NOMO-1 (cell line): ENCODE data around the gene CRYGN.
A peak's percentile ranks its signal among the peaks of the same experiment; 100 is the strongest.

Experiments used
- DNase-seq, 2 experiments: peaks; one replicate each; lab custom pipeline; 2025; ENCODE audit not compliant: unreplicated experiment in 2 of 2; lab: John Stamatoyannopoulos, UW

CRYGN gene

DNA sequence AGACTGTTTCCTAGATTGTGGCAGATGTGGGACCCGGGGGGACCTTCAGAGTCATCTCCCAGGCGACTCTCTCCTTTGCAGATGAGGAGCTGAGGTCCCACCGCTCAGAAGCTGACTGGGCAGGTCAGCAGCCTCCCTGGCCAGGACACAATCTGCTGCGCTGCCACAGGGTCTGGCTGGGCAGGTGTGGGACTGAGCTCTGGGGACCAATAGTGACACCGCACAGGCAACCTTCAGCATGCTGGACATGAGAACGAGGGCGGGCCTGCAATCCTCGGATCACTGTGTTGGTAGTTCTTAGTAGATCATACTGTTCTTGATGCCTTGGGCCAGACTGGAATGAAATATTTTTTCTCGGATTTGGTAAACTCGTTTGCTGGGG is 20.5 kb upstream of the CRYGN start:
- DNase-seq = no peak

DNA sequence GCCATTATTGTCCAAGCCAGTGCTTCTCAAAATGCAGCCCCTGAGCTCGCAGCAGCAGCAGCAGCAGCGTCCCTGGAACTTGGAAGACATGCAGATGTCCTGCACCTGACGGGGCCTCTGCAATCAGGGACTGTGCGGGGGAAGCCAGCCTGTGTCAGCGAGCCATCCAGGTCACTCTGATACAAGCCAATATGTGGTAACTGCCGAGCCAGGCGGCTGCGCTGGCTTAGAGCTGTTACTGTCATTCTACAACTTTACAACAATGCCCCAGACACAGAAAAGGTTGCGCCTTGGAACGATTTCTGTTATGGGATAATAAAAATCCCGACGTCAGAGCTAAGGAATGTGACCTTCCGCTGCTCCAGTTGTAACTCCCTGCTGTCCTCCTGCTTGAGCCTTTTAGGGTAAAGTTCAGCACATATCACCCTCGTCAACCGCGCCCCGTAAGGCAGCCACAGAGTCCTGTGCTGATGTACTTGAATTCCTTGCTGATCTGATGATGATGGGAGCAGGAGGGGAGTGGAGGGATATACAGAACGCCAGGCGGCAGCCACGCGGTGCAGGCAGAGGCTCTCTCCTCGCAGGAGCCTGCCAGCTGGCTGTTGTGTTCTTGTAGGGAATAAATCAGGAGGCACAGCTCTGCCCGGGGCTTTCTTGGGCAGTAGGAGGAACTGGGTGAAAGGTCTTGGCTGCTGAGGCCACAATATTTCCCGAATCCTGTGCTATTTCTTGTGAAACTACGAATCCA is 20.0 kb upstream of the CRYGN start:
- DNase-seq = no peak

DNA sequence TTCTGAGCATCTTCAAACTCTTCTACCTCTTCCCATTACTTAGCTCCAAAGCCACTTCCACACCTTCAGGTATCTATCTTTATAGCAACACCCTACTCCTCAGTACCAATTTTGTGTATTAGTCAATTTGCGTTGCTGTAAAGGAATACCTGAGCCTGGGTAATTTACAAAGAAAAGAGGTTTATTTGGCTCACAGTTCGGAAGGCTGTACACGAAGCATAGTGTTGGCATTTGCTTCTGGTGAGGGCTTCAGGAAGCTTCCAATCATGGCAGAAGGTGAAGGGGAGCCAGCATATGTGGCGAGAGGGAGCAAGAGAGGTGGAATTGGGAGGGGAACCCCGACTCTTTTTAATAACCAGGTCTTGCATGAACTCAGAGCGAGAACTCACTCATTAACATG is 17.6 kb upstream of the CRYGN start:
- DNase-seq = no peak

DNA sequence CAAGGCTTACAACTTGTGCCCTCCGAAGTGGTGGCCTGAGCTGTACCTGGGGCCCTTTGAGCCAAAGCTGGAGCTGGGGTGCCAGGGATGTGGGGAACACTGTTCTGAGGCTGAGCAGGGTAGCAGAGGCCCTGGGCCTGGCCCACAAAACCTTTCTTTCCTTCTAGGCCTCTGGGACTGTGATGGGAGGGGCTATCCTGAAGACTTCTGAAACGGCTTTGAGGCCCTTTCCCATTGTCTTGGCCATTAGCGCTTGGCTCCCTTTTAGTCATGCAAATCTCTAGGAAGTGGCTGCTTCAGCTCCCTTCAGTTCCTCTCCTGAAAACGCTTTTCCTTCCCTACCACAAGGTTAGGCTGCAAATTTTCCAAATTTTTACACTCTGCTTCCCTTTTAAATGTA is 16.8 kb upstream of the CRYGN start:
- no peak for DNase-seq

DNA sequence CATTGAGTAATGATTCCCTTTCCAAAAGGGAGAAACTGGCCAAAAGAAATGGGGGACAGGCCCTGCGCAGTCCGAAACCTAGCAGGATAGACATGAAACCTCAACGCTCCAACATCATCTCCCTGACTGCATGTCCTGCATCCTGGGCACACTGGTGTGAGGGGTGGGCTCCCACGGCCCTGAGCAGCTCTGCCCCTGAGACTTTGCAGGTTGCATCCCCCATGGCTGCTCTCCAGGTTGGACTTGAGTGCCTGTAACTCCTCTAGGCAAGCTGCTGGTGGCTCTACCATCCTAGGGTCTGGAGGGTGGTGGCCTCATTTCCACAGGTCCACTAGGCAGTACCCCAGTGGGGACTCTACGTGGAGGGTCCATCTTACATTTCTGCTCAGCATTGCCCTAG is 16.3 kb upstream of the CRYGN start:
- no peak for DNase-seq

DNA sequence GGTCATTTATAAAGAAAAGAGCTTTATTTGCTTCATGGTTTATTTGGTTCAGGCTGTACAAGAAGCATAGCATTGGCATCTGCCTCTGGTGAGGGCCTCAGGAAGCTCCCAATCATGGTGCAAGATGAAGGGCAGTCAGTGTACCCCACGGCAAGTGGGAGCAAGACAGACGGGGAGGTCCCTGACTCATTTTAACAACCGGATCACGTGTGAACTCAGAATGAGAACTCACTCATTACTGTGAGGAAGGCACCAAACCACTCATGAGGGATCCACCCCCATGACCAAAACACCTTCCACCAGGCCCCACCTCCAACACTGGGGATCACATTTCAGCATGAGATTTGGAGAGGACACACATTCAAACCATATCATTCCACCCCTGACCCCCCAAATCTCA is 15.7 kb upstream of the CRYGN start:
- no peak for DNase-seq

DNA sequence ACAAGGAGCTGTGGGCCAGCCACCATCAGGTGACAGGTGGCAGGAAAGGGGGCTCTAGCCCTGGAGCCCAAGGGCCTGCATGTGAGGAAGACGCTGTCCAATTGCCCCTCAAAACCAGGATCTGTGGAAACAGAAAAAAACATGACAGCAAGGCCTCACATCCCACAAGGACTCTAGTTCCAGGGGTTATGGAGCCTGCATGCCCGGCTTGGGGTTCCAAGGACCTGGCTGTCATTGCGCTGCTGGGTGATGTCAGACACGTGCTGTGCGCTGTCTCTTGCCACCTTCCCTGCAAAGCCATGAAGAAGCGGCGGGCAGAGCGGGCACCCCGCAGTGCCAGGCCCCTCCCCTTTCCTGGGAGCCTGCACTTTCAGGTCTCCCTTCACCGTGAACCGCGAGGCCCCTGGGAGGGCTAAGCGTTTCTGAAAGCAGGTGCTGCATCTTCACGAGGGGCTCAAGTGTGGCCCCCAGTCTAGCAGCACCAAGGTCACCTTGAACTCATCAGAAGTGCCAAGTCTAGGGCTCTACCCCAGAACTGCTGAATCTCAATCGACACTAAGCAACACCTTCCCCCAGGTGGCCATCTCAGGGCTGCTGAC is 15.1 kb upstream of the CRYGN start:
- DNase-seq = no peak

DNA sequence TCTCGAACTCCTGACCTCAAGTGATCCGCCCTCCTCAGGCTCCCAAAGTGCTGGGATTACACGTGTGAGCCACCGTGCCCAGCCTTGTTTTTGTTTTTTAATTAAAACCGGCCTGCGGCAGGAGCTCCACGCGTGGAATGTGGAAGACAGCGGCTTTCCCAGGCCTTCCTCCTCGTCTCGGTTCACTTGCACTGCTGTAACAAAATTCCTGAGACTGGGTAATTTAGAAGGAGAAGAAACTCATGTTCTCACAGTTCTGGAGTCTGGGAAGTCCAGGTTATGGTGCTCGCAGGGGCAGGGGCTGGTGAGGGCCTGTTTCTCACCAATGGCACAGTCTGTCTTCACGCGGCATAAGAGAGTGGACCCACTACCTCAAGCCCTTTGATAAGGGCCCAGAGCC is 14.4 kb upstream of the CRYGN start:
- no peak for DNase-seq

DNA sequence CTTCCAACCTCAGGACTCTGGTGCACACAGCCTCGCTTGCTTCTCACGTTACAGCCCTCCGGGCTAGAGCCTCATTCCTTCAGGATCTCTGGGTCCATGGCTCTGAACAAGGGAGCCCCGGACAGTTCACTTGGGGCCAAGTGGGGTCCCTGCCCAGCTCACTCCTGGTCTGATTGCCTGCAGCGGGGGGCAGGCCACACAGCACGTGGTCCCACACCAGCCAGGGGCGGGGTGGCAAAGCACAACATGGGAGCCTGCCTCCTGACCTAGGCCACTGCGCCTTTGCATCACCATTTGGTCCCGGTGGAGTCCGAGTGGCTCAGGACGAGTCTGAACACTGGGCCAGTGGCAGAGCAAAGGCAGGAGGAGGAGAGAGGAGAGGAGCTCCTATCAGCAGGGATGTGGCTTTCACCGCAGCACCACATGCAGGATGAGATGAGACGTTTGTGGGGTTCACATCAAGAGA is 13.4 kb upstream of the CRYGN start:
- DNase-seq = no peak

DNA sequence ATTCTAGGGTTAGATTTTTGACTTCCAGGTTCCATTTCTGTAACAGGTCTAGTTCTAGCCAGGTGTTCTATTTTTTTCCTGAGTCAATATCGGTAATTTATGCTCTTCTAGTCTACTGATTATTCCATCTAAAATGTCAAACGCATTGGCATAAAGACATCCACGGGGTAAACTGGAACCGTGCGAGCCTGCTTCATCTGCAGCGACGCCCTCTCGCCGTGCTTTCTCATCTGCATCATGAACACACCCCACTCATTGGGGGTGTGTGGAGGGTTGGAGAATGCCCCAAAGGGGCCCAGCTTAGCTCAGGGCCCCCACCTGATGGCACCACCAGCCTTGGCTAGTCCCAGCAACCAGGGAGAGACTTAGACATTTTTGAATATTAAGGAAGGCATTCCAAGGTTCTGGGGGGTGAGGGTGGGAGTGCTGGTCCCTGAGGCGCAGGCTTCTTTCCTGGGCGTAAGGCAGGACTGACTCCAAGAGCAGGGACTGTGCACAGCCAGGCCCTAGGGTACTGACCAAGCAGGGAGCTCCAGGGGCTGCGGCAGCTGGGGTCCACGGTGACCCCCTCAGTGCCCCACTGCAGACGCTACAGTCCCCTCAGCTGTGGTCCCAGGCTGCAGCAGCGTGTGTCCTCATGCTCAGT is 12.9 kb upstream of the CRYGN start:
- no peak for DNase-seq

DNA sequence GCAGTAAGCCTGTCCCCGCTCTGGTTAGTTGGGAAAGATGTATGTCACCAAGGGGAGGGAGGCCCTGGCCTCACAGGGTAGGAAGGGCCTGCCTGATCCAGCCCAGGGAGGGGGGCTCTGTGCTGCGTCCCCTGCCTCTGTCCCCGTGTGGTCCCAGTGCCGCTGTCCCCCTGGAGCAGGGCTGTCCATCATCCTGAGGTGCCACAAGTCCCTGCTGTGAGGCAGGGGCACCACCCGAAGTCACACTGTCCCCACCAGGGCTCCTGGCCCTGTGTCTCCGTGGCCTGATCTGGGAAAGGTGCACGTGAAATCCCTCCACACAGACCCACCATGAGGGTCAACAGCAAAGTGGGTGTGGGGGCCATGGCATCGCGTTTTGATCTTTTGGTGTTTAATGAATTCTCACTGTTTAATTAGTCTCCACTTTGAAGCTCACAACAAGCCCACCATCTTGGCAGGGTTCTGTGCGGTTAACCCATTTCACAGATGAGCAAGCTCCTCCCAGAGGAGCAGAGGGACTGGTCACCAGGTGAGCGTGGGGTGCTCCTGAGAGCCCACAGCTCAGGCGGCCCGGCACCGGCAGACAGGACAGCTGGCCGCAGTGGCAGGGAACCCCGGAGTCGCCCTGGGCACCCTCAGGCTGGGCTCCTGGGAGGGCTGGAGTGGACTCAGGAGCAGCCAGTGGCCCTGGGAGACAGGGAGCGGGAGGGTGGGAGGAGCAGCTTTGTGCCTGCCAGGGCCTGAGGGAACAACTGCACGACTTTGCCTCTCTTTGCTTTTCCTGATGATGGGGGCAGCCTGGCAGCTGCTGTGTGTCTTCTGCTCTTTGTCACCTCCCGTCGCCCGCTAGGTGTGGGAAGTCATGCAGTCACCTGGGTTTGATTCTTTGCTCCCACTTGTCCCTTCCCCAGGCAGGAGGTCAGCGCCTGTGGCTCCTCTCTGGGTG is 12.0 kb upstream of the CRYGN start:
- DNase-seq = no peak

DNA sequence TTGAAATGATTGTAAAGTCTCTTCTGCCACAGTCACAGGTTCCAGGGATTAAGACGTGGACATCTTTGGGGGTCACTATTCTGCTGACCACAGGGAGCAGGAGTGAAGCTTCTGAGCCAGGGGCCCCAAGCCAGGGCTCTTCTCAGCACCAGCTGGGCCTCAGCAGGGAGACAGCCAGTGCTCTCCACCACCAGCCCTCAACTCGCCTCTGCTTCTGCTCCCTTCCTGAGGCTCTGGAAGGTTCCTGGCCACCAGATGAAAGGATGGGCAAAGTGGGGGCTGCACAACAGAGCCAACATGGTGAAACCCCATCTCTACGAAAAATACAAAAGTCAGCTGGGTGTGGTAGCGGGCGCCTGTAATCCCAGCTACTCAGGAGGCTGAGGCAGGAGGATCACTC is 11.2 kb upstream of the CRYGN start:
- DNase-seq = no peak

DNA sequence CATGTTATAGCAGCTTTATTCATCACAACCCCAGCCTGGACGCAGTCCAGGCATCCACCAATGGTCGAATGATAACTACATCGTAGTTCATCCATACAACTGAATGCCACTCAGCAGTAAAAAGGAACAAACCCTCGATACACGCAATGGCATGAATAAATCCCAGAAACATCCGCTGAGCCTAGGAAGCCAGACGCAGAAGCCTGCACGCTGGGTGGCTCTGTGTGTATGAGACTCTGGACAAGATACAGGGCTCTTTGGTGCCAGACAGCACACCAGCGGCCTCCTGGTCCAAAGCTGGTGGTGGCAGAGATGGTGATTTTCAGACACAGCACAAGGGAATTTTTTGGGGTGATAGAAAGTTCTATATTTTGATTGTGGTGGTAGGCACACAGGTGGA is 10.0 kb upstream of the CRYGN start:
- DNase-seq = no peak

DNA sequence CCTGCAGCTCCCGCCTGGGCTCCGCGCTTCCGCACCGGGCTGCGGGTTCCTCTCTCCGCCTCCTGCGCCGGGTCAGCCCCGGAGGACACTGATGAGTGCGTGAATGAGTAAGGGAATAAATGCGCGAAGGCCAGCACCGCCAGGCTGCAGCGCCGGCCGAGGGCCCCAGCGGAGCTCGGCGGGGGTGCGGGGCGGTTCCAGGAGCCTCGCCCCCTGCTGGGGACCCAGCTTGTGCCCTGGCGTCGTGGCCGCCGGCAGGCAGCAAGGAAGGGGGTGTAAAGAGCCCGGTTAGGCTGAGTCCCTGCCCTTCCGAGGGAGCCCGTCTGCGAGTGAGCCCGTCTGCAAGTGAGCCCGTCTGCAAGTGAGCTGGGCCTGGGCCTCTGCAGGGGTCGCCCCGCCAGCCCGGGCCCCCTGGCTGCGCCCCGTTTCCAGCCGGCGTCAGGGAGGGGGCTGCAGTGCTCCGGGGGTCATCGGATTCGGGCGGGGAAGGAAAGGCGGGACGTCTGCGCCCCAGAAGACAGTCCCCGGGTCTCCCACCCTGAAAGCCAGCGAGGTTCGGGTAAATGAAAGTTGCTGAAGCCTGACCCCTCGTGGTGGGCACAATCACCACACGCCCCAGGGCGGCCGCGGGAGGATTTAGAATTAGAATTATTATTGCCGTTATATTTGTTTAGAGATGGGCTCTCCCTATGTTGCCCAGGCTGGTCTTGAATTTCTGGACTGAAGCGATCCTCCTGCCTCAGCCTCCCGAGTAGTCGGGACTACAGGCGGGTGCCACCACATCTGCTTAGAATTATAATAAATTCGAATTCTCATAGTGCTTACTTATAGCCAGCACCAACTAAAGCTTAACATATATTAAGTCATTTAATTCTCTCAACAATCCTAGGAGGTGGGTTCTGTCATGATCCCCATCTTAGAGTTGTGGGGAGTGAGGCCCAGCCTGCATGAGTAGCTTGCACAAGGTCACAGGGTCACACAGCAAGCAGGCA is 8.6 kb upstream of the CRYGN start:
- DNase-seq = peak; percentile 14 to 32

DNA sequence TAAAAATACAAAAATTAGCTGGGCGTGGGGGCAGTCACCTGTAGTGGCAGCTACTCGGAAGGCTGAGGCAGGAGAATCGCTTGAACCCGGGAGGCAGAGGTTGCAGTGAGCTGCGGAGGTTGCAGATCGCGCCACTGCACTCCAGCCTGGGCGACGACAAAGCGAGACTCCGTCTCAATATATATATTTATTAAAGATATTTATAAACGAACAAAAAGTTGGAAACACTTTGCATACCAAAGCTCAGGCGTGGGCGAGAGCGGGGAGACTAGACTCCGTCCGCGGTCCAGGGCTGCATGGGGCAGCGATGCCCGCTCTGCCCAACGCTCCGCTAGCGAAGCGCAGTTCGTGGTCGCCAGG is 7.9 kb upstream of the CRYGN start:
- DNase-seq = no peak

DNA sequence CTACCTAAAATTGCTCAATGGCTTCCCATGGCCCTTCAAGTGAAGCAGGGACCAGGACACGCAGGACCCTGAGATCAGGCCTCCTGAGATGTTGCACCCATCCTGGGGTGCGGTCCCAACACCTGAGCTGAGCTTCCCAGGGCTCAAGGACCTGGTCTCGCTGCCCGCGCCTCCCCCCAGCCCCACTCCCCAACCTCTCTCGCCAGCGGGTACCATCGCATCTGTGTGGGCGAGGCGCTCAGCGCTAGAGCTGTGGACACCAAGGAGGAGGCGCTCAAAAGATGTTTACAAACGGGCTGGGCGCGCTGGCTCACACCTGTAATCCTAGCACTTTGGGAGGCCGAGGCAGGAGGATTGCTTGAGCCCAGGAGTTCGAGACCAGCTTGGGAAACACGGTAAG is 7.4 kb upstream of the CRYGN start:
- no peak for DNase-seq

DNA sequence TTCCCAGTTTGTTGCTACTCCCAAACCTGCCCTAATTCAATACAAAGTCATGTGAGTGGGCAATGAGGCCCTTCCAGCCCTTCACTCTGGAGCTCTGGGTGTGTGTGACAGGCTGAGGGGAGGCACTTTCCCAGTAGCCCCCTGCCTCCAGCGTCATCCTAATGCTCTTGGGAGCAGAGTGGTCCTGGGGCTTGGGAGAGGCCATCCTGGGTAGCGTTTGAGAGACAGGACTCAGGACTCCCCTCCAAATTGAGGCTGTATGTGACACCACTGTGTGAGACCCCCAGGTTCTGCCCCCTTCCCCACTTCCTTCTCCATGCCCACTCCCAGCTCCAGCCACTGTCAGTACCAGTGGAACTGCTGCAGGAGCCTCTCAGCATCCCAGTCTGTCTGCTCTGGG is 6.5 kb upstream of the CRYGN start:
- DNase-seq = no peak

DNA sequence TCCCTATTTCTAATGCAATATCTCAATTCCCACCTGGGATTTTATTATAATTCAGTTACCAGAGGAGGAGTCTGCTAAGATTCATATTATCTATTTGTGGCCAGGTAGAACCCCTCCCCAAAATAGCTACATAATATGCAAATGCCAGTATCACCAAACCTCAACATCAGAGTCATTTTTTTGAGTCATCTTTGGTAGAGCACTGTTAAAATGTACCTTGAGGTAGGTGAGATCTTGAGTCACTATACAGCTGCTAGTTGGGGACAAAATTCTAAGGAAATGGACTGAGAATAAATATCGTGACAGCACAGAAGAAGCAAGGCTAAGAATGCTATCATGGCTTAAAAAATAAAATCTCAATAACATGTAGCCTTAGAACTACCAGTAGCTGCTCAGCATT is 4.7 kb upstream of the CRYGN start:
- DNase-seq = no peak

DNA sequence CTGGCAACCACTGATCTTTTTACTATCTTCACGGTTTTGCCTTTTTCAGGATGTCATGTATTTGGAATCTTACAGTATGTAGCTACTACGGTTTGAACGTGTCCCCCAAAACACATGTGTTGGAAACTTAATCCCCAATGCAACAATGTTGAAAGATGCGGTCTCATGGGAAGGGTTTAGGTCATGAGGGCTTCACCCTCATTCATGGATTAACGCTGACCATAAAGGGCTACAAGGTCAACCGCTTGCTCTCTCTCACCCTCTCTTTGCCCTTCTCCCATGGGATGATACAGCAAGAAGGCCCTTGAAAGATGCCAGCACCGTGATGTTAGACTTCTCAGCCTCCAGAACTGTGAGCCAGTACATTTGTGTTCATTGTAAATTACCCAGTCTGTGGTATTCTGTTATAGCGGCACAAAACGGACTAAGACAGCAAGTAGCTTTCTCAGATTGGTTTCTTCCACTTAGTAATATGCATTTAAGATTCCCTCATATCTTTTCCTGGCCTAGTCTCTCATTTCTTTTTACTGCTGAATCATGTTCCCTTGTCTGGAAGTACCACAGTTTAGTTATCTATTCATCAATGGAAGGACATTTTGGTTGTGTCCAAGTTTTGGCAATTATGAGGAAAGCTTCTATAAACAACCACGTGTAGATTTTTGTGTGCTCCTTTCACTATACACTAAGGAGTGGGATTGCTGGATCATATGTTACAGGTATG is 3.0 kb upstream of the CRYGN start:
- no peak for DNase-seq
